Placental epithelial cell (primary cell): ENCODE data around the gene CTXND2. TPM values are rescaled to one million over a fixed set of nuclear protein-coding genes. Genes with fewer than 3 reads are reported as not detected.

Experiments
- total RNA-seq: library from RNA; depleted of rRNA; stranded (reverse); fragments of >200 nt; gene quantifications from 2 replicates; pipeline ENCODE4 v1.2.3, GENCODE V29; 2012

The CTXND2 gene
- total RNA-seq, result not detected in 2 replicates

GRCh38 chr1:150887018-150887417 is at the start of gene CTXND2:
Gene CTXND2 (plus strand): TSS chr1:150887136. CDS start chr1:150912315, 25,179 bp downstream.

GRCh38 chr1:150926097-150926741 is 39.3 kb downstream of the CTXND2 start, which contains the start of gene SETDB1:
Gene SETDB1 (plus strand): TSS chr1:150926363. CDS start chr1:150927715, 1,352 bp downstream.

Other genes with a start within 250 kb of the CTXND2 start
- 10.2 and 11.8 TPM in 2 replicates for gene GOLPH3L, start 190.0 kb upstream of the CTXND2 start, total RNA-seq
- gene HORMAD1, start 166.2 kb upstream of the CTXND2 start, total RNA-seq, result not detected in 2 replicates
- gene CTSS, start 121.4 kb upstream of the CTXND2 start, total RNA-seq, result 0.65 and 1.2 TPM in 2 replicates
- 0.76 and 2.7 TPM in 2 replicates for gene CTSK, start 78.9 kb upstream of the CTXND2 start, total RNA-seq
- 34.6 and 42.4 TPM in 2 replicates for gene ARNT, start 10.5 kb upstream of the CTXND2 start, total RNA-seq
- gene SETDB1, start 39.2 kb downstream of the CTXND2 start, total RNA-seq, result 45.4 and 57.7 TPM in 2 replicates
- gene CERS2, start 87.7 kb downstream of the CTXND2 start, total RNA-seq, result 59.7 and 79.5 TPM in 2 replicates
- 0.39 and 2.0 TPM in 2 replicates for gene ANXA9, start 95.2 kb downstream of the CTXND2 start, total RNA-seq
- gene MINDY1, start 119.8 kb downstream of the CTXND2 start, total RNA-seq, result 10.6 and 11.0 TPM in 2 replicates
- 14.9 and 16.5 TPM in 2 replicates for gene PRUNE1, start 121.3 kb downstream of the CTXND2 start, total RNA-seq
- 66.4 and 157 TPM in 2 replicates for gene BNIPL, start 149.4 kb downstream of the CTXND2 start, total RNA-seq
- gene C1orf56, start 160.6 kb downstream of the CTXND2 start, total RNA-seq, result 3.1 and 3.9 TPM in 2 replicates
- 95.4 and 112 TPM in 2 replicates for gene CDC42SE1, start 172.5 kb downstream of the CTXND2 start, total RNA-seq
- 8.0 and 9.8 TPM in 2 replicates for gene MLLT11, start 173.3 kb downstream of the CTXND2 start, total RNA-seq
- 7.6 and 11.4 TPM in 2 replicates for gene GABPB2, start 183.6 kb downstream of the CTXND2 start, total RNA-seq